ENCODE data around the gene CDH4. TPM values are rescaled to one million over a fixed set of nuclear protein-coding genes. Genes with fewer than 3 reads are reported as not detected.

The CDH4 gene
- total and polyA plus RNA-seq, 9 of the 15 experiments (the other 6 are each of a cell fraction or from before 2014, with no cell fraction given): 0.04 TPM; not detected in 8

DNA sequence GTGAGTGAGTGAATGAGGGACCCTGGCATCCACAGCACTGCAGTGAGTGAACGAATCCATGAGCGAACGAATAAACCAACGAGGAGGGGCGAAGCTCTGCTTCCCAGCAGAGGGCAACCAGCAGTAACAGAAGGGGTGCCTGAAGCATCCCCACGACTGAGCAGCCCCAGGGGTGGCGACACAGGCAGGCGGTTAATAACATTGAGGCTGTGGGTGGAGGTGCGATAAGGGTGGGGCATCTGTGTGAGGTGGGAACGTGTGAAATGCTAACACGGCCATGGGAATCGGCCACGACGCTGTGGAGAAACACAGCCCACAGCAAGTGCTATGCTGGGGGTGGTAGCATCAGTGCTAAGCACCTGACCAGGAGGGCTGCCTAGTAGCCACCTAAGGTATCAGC is 737.7 kb downstream of the CDH4 start:
- in situ Hi-C loops (cut with MboI) (loop anchor here (10.0 kb wide), 1 partner anchor 375 kb away; the partner anchor contains the start of gene LAMA5), intact Hi-C loops (cut with micrococcal nuclease) (loop anchor here (10.0 kb wide), 1 partner anchor 315 kb away; the partner anchor contains the start of gene ADRM1)
- FAIRE-seq (no peak), DNase-seq (ENCODE audit: extremely low read depth in 1 of 4, low spot score in 3 of 4) (no peak), ATAC-seq (no peak)
- peaks cover 60% of the 10 kb centered on the region; the same call in 2 of the 3 replicates for H3K36me3 ChIP-seq (ENCODE audit: control insufficient read depth, insufficient read depth, low read length)
- H3K79me2 ChIP-seq (ENCODE audit: control insufficient read depth, insufficient read depth, low read length): no peaks in the 10 kb centered on the region
- no peak for TF ChIP-seq KHSRP (IDR thresholded peaks at IDR 0.05)
- TF ChIP-seq POLR2B (IDR thresholded peaks at IDR 0.05; ENCODE audit: low read depth, partially characterized antibody): no peak
- TF ChIP-seq, protein P1, sequence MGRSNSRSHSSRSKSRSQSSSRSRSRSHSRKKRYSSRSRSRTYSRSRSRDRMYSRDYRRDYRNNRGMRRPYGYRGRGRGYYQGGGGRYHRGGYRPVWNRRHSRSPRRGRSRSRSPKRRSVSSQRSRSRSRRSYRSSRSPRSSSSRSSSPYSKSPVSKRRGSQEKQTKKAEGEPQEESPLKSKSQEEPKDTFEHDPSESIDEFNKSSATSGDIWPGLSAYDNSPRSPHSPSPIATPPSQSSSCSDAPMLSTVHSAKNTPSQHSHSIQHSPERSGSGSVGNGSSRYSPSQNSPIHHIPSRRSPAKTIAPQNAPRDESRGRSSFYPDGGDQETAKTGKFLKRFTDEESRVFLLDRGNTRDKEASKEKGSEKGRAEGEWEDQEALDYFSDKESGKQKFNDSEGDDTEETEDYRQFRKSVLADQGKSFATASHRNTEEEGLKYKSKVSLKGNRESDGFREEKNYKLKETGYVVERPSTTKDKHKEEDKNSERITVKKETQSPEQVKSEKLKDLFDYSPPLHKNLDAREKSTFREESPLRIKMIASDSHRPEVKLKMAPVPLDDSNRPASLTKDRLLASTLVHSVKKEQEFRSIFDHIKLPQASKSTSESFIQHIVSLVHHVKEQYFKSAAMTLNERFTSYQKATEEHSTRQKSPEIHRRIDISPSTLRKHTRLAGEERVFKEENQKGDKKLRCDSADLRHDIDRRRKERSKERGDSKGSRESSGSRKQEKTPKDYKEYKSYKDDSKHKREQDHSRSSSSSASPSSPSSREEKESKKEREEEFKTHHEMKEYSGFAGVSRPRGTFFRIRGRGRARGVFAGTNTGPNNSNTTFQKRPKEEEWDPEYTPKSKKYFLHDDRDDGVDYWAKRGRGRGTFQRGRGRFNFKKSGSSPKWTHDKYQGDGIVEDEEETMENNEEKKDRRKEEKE (IDR thresholded peaks at IDR 0.05; ENCODE audit: borderline replicate concordance in 1 of 2, control insufficient read depth in 1 of 2, low read depth in 2 of 2, low read length in 1 of 2): no peak
- TF ChIP-seq SETDB1 (IDR thresholded peaks at IDR 0.05; ENCODE audit: low read length): no peak
- TF ChIP-seq SIN3B (IDR thresholded peaks at IDR 0.05; ENCODE audit: low read depth): no peak
- no peak for TF ChIP-seq ZNF431 (CRISPR knock-in tag; IDR thresholded peaks at IDR 0.05)
- no peak for TF ChIP-seq GTF2F1 (IDR thresholded peaks at IDR 0.05; ENCODE audit: low read depth, low read length)
- TF ChIP-seq GATAD2B (IDR thresholded peaks at IDR 0.05; ENCODE audit: borderline replicate concordance): no peak
- no peak for TF ChIP-seq ETV6 (IDR thresholded peaks at IDR 0.05; ENCODE audit: borderline replicate concordance in 1 of 2, low read depth in 2 of 2, low read length in 1 of 2)
- TF ChIP-seq ETV6 (CRISPR knock-in tag; IDR thresholded peaks at IDR 0.05; ENCODE audit: borderline replicate concordance): no peak
- no peak for TF ChIP-seq ADNP (tag; IDR thresholded peaks at IDR 0.05)
- TF ChIP-seq E2F3 (CRISPR knock-in tag; IDR thresholded peaks at IDR 0.05): no peak
- H3K27me3 ChIP-seq (ENCODE audit: control insufficient read depth in 2 of 2, insufficient read depth in 2 of 2, low read length in 2 of 2): no peaks in the 10 kb centered on the region
- H3K9me3 ChIP-seq (replicated peaks; ENCODE audit: control insufficient read depth, insufficient read depth, low read depth, low read length): no peaks in the 10 kb centered on the region
- no peak overlapping the region for H3K27ac ChIP-seq (ENCODE audit: extremely low read depth, low read depth, low read length)
- WGBS (ENCODE audit: insufficient coverage, low coverage, missing lambda C conversion rate): 94% methylated on average over 13 of the region's 14 CpGs
- CTCF ChIA-PET (ENCODE audit: low intra/inter-chr PET ratio): no interaction called here
- H3K4me3 ChIP-seq: no peak overlapping the region
- H3K9ac ChIP-seq (ENCODE audit: insufficient read depth in 1 of 2, low read depth in 2 of 2, low read length in 2 of 2): no peak overlapping the region
- H4K20me1 ChIP-seq (replicated peaks; ENCODE audit: control insufficient read depth, insufficient read depth, low read length): peaks cover 9% of the 10 kb centered on the region; the same call in 1 of the 2 replicates
- no TSS peak for BruUV-seq (replicated peaks)
- H3K4me1 ChIP-seq (replicated peaks in 1 of 2; ENCODE audit: control insufficient read depth in 2 of 2, insufficient read depth in 2 of 2, low read length in 2 of 2): peaks cover 3 to 4% of the 10 kb centered on the region in 2 experiments; a peak in 2 of 5 replicates
- POLR2A ChIA-PET: no interaction called here
- no peak overlapping the region for H2AFZ ChIP-seq (ENCODE audit: low read depth, low read length)
- H3K4me2 ChIP-seq (ENCODE audit: insufficient read depth, low read length): no peak overlapping the region
- no peaks in the 10 kb centered on the region for H3K9me1 ChIP-seq (ENCODE audit: control insufficient read depth, insufficient read depth, low read length)

MicroRNAs within 50 kb of the gene (microRNA counts, 767-probe panel; counts per million panel counts)
- microRNA hsa-miR-1257: not detected

Small RNA genes within 50 kb of the gene (microRNA-seq; reads per million reads assigned to microRNA genes)
- gene MIR1257 (ENCODE audit: borderline microRNAs expressed): 0.82 reads per million
